ENCODE results near the gene KCTD4.

DNA sequence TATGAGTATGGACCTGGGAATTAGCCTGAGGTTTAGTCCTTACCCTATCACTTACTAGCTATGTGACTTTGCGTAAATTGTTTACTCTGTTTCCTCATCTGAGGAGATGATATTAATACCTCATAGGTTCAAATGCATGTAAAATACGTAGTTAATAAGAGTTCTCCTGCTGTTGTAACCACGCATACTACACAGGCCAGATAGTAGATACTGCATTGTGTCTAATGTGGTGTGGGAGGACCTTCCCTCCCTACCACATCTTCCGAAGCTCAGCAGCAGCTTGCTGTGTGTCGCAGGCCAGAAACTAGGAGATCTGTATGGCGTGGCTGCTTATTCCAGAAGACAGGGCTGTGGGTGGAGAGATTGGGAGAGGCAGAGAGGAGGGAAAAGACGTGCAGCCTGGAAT, 57.5 kb downstream of the KCTD4 start:
- no peak for TF ChIP-seq POLR2A (IDR thresholded peaks at IDR 0.05)
- TF ChIP-seq, protein P1, sequence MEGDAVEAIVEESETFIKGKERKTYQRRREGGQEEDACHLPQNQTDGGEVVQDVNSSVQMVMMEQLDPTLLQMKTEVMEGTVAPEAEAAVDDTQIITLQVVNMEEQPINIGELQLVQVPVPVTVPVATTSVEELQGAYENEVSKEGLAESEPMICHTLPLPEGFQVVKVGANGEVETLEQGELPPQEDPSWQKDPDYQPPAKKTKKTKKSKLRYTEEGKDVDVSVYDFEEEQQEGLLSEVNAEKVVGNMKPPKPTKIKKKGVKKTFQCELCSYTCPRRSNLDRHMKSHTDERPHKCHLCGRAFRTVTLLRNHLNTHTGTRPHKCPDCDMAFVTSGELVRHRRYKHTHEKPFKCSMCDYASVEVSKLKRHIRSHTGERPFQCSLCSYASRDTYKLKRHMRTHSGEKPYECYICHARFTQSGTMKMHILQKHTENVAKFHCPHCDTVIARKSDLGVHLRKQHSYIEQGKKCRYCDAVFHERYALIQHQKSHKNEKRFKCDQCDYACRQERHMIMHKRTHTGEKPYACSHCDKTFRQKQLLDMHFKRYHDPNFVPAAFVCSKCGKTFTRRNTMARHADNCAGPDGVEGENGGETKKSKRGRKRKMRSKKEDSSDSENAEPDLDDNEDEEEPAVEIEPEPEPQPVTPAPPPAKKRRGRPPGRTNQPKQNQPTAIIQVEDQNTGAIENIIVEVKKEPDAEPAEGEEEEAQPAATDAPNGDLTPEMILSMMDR (IDR thresholded peaks at IDR 0.05) = no peak
- TF ChIP-seq EP300 (IDR thresholded peaks at IDR 0.05) = no peak
